ENCODE measurements around the gene BORCS5. TPM values are rescaled to one million over a fixed set of nuclear protein-coding genes. Genes with fewer than 3 reads are reported as not detected.

BORCS5 gene
- total RNA-seq, 1 donor from 2014 or later: 6.1 TPM

DNA sequence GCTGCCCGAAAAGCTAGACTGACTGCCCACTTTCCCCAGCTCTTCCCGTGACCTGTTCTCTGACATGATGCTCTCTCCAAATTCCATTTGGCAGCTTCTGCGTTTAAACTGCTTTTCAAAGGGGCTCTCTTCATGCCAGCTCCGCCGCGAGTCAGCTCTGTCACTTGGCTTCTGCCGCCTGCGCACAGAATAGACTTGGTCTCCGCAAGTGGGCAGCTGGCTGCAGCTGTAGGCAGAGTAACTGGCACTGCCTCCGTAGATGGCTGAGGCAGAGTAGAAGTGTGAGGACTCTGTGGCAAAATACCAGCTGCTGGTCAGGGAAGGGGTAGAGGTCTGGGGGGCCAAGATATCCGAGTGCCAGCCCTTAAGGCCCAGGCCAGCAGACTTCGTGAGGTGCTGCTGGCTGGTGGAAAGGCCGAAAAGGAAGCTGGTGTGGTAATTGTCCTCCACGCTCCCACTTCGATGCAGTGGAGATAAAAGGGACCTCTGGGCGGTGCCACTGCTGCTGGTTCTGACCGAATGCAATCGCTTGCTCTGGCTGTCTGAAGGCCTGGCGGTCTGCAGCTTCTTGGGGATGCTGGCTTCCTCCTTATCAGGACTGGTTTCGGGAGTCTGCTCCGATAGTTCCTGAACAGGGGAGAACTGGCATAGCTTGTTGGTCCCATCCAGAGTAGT lies 120.1 kb downstream of the BORCS5 start:
- no peak overlapping the region for H3K4me3 ChIP-seq (ENCODE audit: low read depth, low read length)
- DNase-seq (ENCODE audit: low read depth): no peak
- no peak for TF ChIP-seq CTCF (conservative IDR thresholded peaks at IDR 0.05; ENCODE audit: low read depth, low read length)

GRCh38 chr12:12477532-12477890 lies 120.6 kb downstream of the BORCS5 start:
- no peak for DNase-seq (ENCODE audit: low read depth)
- TF ChIP-seq CTCF (conservative IDR thresholded peaks at IDR 0.05; ENCODE audit: low read depth, low read length): no peak
- H3K4me3 ChIP-seq (ENCODE audit: low read depth, low read length): no peak overlapping the region

DNA sequence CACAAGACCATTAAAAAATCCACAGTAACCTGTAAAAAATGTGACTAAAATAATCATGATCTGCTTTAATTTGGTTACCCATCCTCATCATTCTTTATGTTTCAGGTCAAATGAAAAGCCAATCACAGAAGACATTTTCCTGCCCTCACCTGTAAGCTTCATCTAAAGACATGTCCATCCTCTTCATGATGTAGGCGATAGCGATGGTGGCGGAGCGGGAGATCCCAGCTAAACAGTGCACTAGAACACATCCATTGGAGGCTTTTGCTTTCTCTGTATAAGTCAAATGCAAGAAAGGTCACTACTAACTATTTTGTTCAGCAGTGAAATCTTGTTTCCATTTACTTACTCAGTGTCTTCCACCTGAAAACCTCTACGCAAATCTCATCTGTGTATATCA lies 123.2 kb downstream of the BORCS5 start:
- no peak overlapping the region for H3K4me3 ChIP-seq (ENCODE audit: low read depth, low read length)
- DNase-seq (ENCODE audit: low read depth): no peak
- TF ChIP-seq CTCF (conservative IDR thresholded peaks at IDR 0.05; ENCODE audit: low read depth, low read length): no peak

GRCh38 chr12:12481631-12482030 lies 124.8 kb downstream of the BORCS5 start:
- no peak for DNase-seq (ENCODE audit: low read depth)
- no peak for TF ChIP-seq CTCF (conservative IDR thresholded peaks at IDR 0.05; ENCODE audit: low read depth, low read length)
- no peak overlapping the region for H3K4me3 ChIP-seq (ENCODE audit: low read depth, low read length)

DNA sequence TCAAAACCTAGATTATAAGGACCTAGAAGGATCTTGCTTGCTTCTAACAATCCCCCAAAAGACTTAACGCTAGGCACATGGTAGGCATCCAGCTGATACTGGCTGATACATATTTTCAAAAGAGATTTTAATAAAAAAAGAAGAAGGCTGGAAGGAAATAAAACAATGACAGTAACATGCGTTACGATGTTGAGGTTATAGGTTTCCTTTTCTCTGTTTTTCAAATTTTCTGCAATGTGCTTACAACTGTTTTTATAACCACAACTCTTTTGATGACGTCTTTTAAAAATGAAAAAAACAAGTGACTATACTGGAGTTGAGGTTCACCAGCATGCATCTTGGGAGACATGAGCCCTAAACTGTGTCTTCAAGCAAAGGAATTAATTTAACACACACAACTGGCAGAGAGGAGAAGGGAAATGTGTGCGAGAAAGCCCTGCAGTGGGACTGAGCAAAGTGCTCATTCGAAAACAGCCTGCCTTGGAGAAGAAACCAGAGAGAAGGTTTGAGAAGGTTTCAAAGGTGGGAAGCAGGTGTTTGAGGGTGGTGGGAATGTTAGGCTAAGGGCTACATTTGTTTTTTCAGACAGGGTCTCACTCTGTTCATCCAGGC lies 125.4 kb downstream of the BORCS5 start:
- no peak for TF ChIP-seq CTCF (conservative IDR thresholded peaks at IDR 0.05; ENCODE audit: low read depth, low read length)
- no peak for DNase-seq (ENCODE audit: low read depth)
- no peak overlapping the region for H3K4me3 ChIP-seq (ENCODE audit: low read depth, low read length)

GRCh38 chr12:12482959-12483358 lies 126.1 kb downstream of the BORCS5 start:
- DNase-seq (ENCODE audit: low read depth): no peak
- TF ChIP-seq CTCF (conservative IDR thresholded peaks at IDR 0.05; ENCODE audit: low read depth, low read length): no peak
- no peak overlapping the region for H3K4me3 ChIP-seq (ENCODE audit: low read depth, low read length)

DNA sequence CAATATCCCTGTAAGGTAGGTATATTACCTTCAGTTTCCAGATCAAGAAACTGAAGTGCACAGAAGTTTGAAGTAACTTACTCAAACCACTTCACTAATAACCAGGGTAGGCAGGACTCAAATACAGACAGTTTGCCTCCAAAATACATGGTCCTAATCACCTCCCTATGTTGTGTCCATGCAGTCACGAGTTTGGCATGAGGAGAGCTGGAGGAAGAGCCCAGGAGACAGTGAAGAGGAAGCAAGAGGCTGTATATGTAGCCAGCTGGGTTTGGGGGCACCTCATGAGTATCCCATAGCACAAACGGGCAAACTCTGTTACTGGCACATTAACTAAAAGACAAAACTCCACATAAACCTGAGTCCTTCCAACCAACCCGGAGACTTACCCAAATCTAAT lies 126.6 kb downstream of the BORCS5 start:
- no peak overlapping the region for H3K4me3 ChIP-seq (ENCODE audit: low read depth, low read length)
- no peak for TF ChIP-seq CTCF (conservative IDR thresholded peaks at IDR 0.05; ENCODE audit: low read depth, low read length)
- no peak for DNase-seq (ENCODE audit: low read depth)

Data from epithelial cell of proximal tubule (primary cell).